Erythroblast (primary cell): ENCODE measurements around the gene SLC4A8.

Experiments
- GATA1 ChIP-seq: IDR thresholded peaks from 2 replicates; pipeline ENCODE4 v1.6.1; 2011; ENCODE audit warnings: low read depth, mild to moderate bottlenecking, control low read depth, low read length, moderate library complexity
- POLR2A ChIP-seq: IDR thresholded peaks from 2 replicates; pipeline ENCODE4 v1.6.1; 2011; ENCODE audit warnings: mild to moderate bottlenecking, low read length

DNA sequence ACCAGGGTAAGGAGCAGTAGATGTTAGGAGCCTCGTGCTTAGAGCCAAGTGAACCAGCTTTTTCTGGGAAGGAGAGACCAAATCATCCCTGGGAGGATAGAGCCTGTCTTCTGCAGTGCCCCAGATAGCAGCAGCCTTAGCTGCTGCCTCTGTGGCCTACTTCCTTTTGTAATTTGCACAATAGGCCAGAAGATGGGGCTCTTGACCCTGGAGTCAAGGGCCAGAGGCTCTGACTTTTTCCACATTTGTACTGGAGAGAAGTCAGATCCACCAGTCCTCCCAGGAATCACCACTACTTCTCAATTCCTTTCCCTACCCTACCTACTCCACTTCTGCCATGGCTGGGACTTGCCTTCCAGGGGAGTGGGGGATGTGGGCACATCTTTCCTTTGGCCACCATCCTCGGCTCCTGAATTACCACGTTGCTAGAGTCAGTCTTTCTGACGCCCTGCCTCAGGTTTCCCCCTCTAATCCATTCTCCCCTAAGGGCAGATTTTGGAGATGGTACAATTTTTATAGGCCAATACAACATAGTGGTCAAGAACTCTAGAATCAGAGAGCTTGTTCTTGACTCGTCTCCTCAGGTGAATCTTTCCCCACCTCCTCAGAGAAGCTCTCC lies 3.3 kb upstream of the SLC4A8 start:
- TF ChIP-seq POLR2A = no peak
- no peak for TF ChIP-seq GATA1
